Activated CD4-positive, alpha-beta memory T cell treated with anti-CD3 and anti-CD28 coated beads, Interleukin-2, amount 10 ng/mL, durations not matched to agents 7 days and 5 days (primary cell): Measurements from ENCODE around the gene DNER. TPM values are rescaled to one million over a fixed set of nuclear protein-coding genes. Genes with fewer than 3 reads are reported as not detected.

Experiments used
- CTCF ChIA-PET: fragments of 350-600 bp; sonication (Branson Sonifier 250); formaldehyde crosslinking; loops from one replicate; lab custom pipeline; 2021; ENCODE audit warnings: antibody characterized with exemption, inconsistent platforms; lab: Charles Lee
- POLR2A ChIA-PET: fragments of 350-600 bp; sonication (Branson Sonifier 250); formaldehyde crosslinking; loops from one replicate; lab custom pipeline; 2021; ENCODE audit warnings: antibody characterized with exemption; lab: Charles Lee
- DNase-seq: peaks from one replicate; pipeline ENCODE4 v3.0.0-alpha.2; 2020
- H3K27ac Mint-ChIP-seq: one replicate; pipeline ENCODE4 v1.8.0; 2021; ENCODE audit warnings: mild to moderate bottlenecking, mixed read lengths
- H3K27me3 Mint-ChIP-seq: one replicate; pipeline ENCODE4 v1.8.0; 2021; ENCODE audit warnings: mixed read lengths
- H3K36me3 Mint-ChIP-seq: one replicate; pipeline ENCODE4 v1.8.0; 2021; ENCODE audit warnings: low read depth, mixed read lengths
- H3K4me1 Mint-ChIP-seq: one replicate; pipeline ENCODE4 v1.8.0; 2021; ENCODE audit warnings: mixed read lengths
- H3K4me3 Mint-ChIP-seq: one replicate; pipeline ENCODE4 v1.8.0; 2021; ENCODE audit warnings: mild to moderate bottlenecking, mixed read lengths
- H3K9me3 Mint-ChIP-seq: one replicate; pipeline ENCODE4 v1.8.0; 2021; ENCODE audit warnings: mixed read lengths
- total RNA-seq, 2 experiments: library from RNA; stranded (reverse); gene quantifications; one replicate each; pipeline ENCODE4 v1.2.3, GENCODE V29; 2021

Gene DNER
- total RNA-seq, 2 experiments from 2014 or later: not detected

GRCh38 chr2:229586012-229586411 is 128.3 kb downstream of the DNER start:
- no peak for DNase-seq
- no peaks in the 10 kb centered on the region for H3K9me3 Mint-ChIP-seq
- CTCF ChIA-PET: interaction anchor here (1.5 kb wide), 1 partner anchor 1695 kb away, joined by 5 read pairs; no protein-coding TSS in a partner anchor
- H3K27ac Mint-ChIP-seq: no peak overlapping the region
- H3K4me3 Mint-ChIP-seq: no peak overlapping the region
- H3K4me1 Mint-ChIP-seq: no peaks in the 10 kb centered on the region
- no peaks in the 10 kb centered on the region for H3K36me3 Mint-ChIP-seq
- POLR2A ChIA-PET: no interaction called here
- H3K27me3 Mint-ChIP-seq: peaks cover 5% of the 10 kb centered on the region

- Mint-ChIP-seq H3K27me3 (peaks cover 2% of the 10 kb centered on the region), H3K4me3 (no peak overlapping the region), H3K27ac (no peak overlapping the region), H3K4me1 (no peaks in the 10 kb centered on the region), H3K9me3 (no peaks in the 10 kb centered on the region), H3K36me3 (no peaks in the 10 kb centered on the region)
- DNase-seq: no peak
- ChIA-PET POLR2A (no interaction called here), CTCF (no interaction called here)
These were observed 132.2 kb downstream of the DNER start for GRCh38 chr2:229582151-229582550.

- Mint-ChIP-seq H3K27ac (no peak overlapping the region), H3K9me3 (no peaks in the 10 kb centered on the region), H3K27me3 (peaks cover 6% of the 10 kb centered on the region), H3K4me1 (no peaks in the 10 kb centered on the region), H3K36me3 (no peaks in the 10 kb centered on the region), H3K4me3 (no peak overlapping the region)
- ChIA-PET CTCF (interaction anchor here (1.0 kb wide), 1 partner anchor 9 kb away, joined by 4 read pairs; no protein-coding TSS in a partner anchor), POLR2A (no interaction called here)
- no peak for DNase-seq
These were observed 136.1 kb downstream of the DNER start for GRCh38 chr2:229578052-229578846.

- no peak overlapping the region for H3K27ac Mint-ChIP-seq
- DNase-seq: no peak
- peaks cover 3% of the 10 kb centered on the region for H3K27me3 Mint-ChIP-seq
- H3K36me3 Mint-ChIP-seq: no peaks in the 10 kb centered on the region
- no peaks in the 10 kb centered on the region for H3K4me1 Mint-ChIP-seq
- ChIA-PET CTCF (interaction anchor here (0.7 kb wide), 1 partner anchor 129 kb away, joined by 4 read pairs; no protein-coding TSS in a partner anchor), POLR2A (no interaction called here)
- H3K4me3 Mint-ChIP-seq: no peak overlapping the region
- no peaks in the 10 kb centered on the region for H3K9me3 Mint-ChIP-seq
These were observed 138.6 kb downstream of the DNER start for GRCh38 chr2:229575569-229576315.

GRCh38 chr2:229572507-229573271 is 141.7 kb downstream of the DNER start:
- CTCF ChIA-PET: no interaction called here
- Mint-ChIP-seq H3K27ac (no peak overlapping the region), H3K27me3 (peaks cover 3% of the 10 kb centered on the region), H3K4me1 (no peaks in the 10 kb centered on the region), H3K9me3 (no peaks in the 10 kb centered on the region), H3K36me3 (no peaks in the 10 kb centered on the region), H3K4me3 (no peak overlapping the region)
- POLR2A ChIA-PET: no interaction called here
- DNase-seq: no peak

GRCh38 chr2:229571243-229571642 is 143.1 kb downstream of the DNER start:
- Mint-ChIP-seq H3K27ac (no peak overlapping the region), H3K27me3 (peaks cover 5% of the 10 kb centered on the region), H3K4me1 (no peaks in the 10 kb centered on the region), H3K9me3 (no peaks in the 10 kb centered on the region), H3K4me3 (no peak overlapping the region), H3K36me3 (no peaks in the 10 kb centered on the region)
- ChIA-PET CTCF (no interaction called here), POLR2A (no interaction called here)
- DNase-seq: no peak

GRCh38 chr2:229566370-229566769 is 148.0 kb downstream of the DNER start:
- H3K27ac Mint-ChIP-seq: no peak overlapping the region

GRCh38 chr2:229564300-229564907 is 150.0 kb downstream of the DNER start:
- H3K9me3 Mint-ChIP-seq: no peaks in the 10 kb centered on the region
- H3K27ac Mint-ChIP-seq: no peak overlapping the region
- H3K4me1 Mint-ChIP-seq: no peaks in the 10 kb centered on the region
- DNase-seq: no peak
- no peaks in the 10 kb centered on the region for H3K36me3 Mint-ChIP-seq
- POLR2A ChIA-PET: no interaction called here
- peaks cover 3% of the 10 kb centered on the region for H3K27me3 Mint-ChIP-seq
- no peak overlapping the region for H3K4me3 Mint-ChIP-seq
- CTCF ChIA-PET: no interaction called here

More at GRCh38 chr2:229566370-229566769, 148.0 kb downstream of the DNER start:
- H3K27me3 Mint-ChIP-seq: peaks cover 3% of the 10 kb centered on the region
- no peaks in the 10 kb centered on the region for H3K4me1 Mint-ChIP-seq
- H3K9me3 Mint-ChIP-seq: no peaks in the 10 kb centered on the region
- ChIA-PET CTCF (no interaction called here), POLR2A (no interaction called here)
- no peak for DNase-seq
- H3K4me3 Mint-ChIP-seq: no peak overlapping the region
- H3K36me3 Mint-ChIP-seq: no peaks in the 10 kb centered on the region

- DNase-seq: no peak
- ChIA-PET POLR2A (no interaction called here), CTCF (no interaction called here)
- Mint-ChIP-seq H3K4me1 (no peaks in the 10 kb centered on the region), H3K27me3 (peaks cover 3% of the 10 kb centered on the region), H3K36me3 (no peaks in the 10 kb centered on the region), H3K4me3 (no peak overlapping the region), H3K27ac (no peak overlapping the region), H3K9me3 (no peaks in the 10 kb centered on the region)
These were observed 151.0 kb downstream of the DNER start for GRCh38 chr2:229563388-229563787.

GRCh38 chr2:229562472-229563127 is 151.8 kb downstream of the DNER start:
- Mint-ChIP-seq H3K9me3 (no peaks in the 10 kb centered on the region), H3K27me3 (peaks cover 6% of the 10 kb centered on the region), H3K4me3 (no peak overlapping the region), H3K4me1 (no peaks in the 10 kb centered on the region), H3K36me3 (no peaks in the 10 kb centered on the region), H3K27ac (no peak overlapping the region)
- ChIA-PET CTCF (no interaction called here), POLR2A (no interaction called here)
- DNase-seq: no peak

GRCh38 chr2:229559986-229560385 is 154.4 kb downstream of the DNER start:
- ChIA-PET CTCF (no interaction called here), POLR2A (no interaction called here)
- no peak overlapping the region for H3K4me3 Mint-ChIP-seq
- no peak overlapping the region for H3K27ac Mint-ChIP-seq
- peaks cover 3% of the 10 kb centered on the region for H3K27me3 Mint-ChIP-seq
- H3K9me3 Mint-ChIP-seq: no peaks in the 10 kb centered on the region
- no peaks in the 10 kb centered on the region for H3K36me3 Mint-ChIP-seq
- no peak for DNase-seq
- no peaks in the 10 kb centered on the region for H3K4me1 Mint-ChIP-seq

- Mint-ChIP-seq H3K4me1 (no peaks in the 10 kb centered on the region), H3K27me3 (peaks cover 2% of the 10 kb centered on the region), H3K9me3 (no peaks in the 10 kb centered on the region), H3K4me3 (no peak overlapping the region), H3K36me3 (no peaks in the 10 kb centered on the region), H3K27ac (no peak overlapping the region)
- POLR2A ChIA-PET: no interaction called here
- DNase-seq: no peak
- CTCF ChIA-PET: no interaction called here
These were observed 161.3 kb downstream of the DNER start for GRCh38 chr2:229553091-229553490.
